Measurements from ENCODE around the gene TAF4. TPM values are rescaled to one million over a fixed set of nuclear protein-coding genes. Genes with fewer than 3 reads are reported as not detected.

TAF4 gene
- total and polyA plus RNA-seq, 7 donors, result 3.6 to 13.3 (median 8.9) TPM

DNA sequence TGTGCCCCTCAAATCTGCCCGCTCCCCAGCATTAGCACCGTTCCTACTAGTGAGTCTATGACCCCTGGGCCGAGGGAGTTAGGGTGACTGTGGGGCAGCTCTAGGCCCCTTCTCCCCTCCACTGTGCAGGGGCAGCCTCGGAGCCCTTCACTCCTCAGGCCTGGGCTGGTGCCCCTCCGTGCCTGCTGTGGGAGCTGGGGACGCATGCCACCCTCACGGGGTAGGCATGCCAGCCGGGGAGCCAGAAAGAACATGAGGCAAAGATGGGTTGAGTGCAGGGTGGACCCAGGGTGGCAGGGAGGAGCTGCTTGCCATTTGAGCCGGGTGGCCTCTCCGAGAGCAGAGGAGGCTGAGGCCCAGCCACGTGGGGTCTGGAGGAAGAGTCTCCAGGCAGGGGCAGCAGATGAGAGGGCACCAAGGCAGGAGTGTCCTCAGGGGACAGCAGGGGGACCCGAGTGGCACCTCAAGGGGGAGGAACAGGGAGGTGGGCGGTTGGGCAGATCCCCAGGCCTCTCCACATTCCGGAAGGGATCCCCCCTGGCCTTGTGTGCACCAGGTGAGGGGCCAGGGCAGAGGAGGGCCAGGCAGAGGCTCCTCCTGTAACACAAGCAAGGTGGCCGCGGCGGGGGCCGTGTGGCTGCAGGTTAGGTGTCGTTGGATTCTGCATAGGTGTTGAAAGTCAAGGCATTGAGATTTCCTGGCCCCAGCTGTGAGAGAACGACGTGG is 38.0 kb upstream of the TAF4 start:
- H3K9me3 ChIP-seq, result peaks cover 6 to 21% (median 11%) of the 10 kb centered on the region in 4 donors
- H3K27ac ChIP-seq, result no peak overlapping the region
- H3K4me3 ChIP-seq, result no peak overlapping the region
- H3K4me1 ChIP-seq, result peaks cover 0 to 15% (median 9%) of the 10 kb centered on the region in 4 donors
- WGBS, 2 donors, result 83 to 87% methylated on average over 21 of the region's 21 CpGs
- TF ChIP-seq POLR2A (IDR thresholded peaks at IDR 0.05), result no peak
- TF ChIP-seq, protein P1, sequence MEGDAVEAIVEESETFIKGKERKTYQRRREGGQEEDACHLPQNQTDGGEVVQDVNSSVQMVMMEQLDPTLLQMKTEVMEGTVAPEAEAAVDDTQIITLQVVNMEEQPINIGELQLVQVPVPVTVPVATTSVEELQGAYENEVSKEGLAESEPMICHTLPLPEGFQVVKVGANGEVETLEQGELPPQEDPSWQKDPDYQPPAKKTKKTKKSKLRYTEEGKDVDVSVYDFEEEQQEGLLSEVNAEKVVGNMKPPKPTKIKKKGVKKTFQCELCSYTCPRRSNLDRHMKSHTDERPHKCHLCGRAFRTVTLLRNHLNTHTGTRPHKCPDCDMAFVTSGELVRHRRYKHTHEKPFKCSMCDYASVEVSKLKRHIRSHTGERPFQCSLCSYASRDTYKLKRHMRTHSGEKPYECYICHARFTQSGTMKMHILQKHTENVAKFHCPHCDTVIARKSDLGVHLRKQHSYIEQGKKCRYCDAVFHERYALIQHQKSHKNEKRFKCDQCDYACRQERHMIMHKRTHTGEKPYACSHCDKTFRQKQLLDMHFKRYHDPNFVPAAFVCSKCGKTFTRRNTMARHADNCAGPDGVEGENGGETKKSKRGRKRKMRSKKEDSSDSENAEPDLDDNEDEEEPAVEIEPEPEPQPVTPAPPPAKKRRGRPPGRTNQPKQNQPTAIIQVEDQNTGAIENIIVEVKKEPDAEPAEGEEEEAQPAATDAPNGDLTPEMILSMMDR (IDR thresholded peaks at IDR 0.05), result no peak
- TF ChIP-seq POLR2AphosphoS5 (IDR thresholded peaks at IDR 0.05), result no peak
- no peak for TF ChIP-seq EP300 (IDR thresholded peaks at IDR 0.05)
- H3K36me3 ChIP-seq, result no peaks in the 10 kb centered on the region
- DNase-seq, result no peak
- intact Hi-C loops (cut with DNase I), result no loop called here
- H3K27me3 ChIP-seq, result no peaks in the 10 kb centered on the region

DNA sequence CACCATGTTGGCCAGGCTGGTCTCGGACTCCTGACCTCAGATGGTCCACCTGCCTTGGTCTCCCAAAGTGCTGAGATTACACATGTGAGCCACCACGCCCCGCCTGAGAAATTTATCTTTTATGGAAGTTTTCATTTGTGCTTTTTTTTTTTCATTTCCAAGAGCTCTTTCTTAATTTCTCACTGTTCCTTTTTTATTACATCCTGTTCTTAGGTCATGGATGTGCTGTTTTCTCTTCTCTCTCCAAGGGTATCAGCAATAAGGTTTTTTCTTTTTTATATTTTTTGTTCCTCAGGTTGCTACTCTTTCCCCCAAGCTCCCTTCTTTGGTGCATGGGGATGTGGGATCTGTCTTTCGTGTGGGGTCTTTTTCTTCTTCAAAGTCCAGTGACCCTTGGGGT is 35.4 kb upstream of the TAF4 start:
- WGBS, 2 donors, result 93 to 96% methylated on average over 4 of the region's 4 CpGs
- DNase-seq, result no peak
- Histone ChIP-seq H3K27ac (no peak overlapping the region), H3K4me3 (no peak overlapping the region), H3K9me3 (peaks cover 0 to 9% (median 0%) of the 10 kb centered on the region in 4 donors), H3K36me3 (no peaks in the 10 kb centered on the region), H3K27me3 (no peaks in the 10 kb centered on the region), H3K4me1 (peaks cover 0 to 15% (median 9%) of the 10 kb centered on the region in 4 donors)
- intact Hi-C loops (cut with DNase I), result no loop called here
- TF ChIP-seq POLR2A (IDR thresholded peaks at IDR 0.05) (no peak), POLR2AphosphoS5 (IDR thresholded peaks at IDR 0.05) (no peak), EP300 (IDR thresholded peaks at IDR 0.05) (no peak)
- TF ChIP-seq, protein P1 (IDR thresholded peaks at IDR 0.05), result no peak

DNA sequence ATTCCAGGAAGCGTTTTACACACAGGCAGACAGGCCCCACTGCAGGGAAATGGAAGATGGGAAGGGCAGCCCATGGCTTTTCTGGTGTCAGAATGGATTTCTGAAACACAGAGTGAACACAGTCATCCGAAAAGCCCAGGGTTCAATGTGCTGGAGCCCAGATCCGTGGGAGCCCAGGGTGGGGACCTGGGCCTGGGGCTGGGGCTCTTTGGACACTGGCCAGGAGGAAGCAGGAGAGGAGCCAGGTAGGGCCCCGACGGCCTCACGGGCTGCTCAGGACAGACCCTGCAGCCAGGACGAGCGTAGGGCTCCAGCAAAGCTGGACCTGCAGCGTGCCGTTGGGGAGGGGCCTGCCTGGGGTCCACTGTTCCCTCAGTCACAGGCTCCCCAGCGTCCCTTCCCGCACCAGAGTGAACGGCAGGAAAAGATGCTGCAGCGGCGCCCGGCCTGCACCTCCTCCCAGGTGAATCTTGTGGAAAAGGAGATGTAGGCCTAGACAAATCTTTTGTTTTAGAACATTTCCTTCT is 32.3 kb upstream of the TAF4 start:
- H3K36me3 ChIP-seq, result no peaks in the 10 kb centered on the region
- TF ChIP-seq, protein P1 (IDR thresholded peaks at IDR 0.05), result no peak
- TF ChIP-seq POLR2AphosphoS5 (IDR thresholded peaks at IDR 0.05) (no peak), EP300 (IDR thresholded peaks at IDR 0.05) (no peak), POLR2A (IDR thresholded peaks at IDR 0.05) (no peak)
- no peak overlapping the region for H3K4me3 ChIP-seq
- H3K4me1 ChIP-seq, result no peaks in the 10 kb centered on the region
- DNase-seq, result no peak
- WGBS, 2 donors, result 78 to 86% methylated on average over 16 of the region's 16 CpGs
- no peak overlapping the region for H3K27ac ChIP-seq
- no peaks in the 10 kb centered on the region for H3K27me3 ChIP-seq
- intact Hi-C loops (cut with DNase I), result no loop called here
- H3K9me3 ChIP-seq, result peaks cover 0 to 5% (median 0%) of the 10 kb centered on the region in 4 donors

DNA sequence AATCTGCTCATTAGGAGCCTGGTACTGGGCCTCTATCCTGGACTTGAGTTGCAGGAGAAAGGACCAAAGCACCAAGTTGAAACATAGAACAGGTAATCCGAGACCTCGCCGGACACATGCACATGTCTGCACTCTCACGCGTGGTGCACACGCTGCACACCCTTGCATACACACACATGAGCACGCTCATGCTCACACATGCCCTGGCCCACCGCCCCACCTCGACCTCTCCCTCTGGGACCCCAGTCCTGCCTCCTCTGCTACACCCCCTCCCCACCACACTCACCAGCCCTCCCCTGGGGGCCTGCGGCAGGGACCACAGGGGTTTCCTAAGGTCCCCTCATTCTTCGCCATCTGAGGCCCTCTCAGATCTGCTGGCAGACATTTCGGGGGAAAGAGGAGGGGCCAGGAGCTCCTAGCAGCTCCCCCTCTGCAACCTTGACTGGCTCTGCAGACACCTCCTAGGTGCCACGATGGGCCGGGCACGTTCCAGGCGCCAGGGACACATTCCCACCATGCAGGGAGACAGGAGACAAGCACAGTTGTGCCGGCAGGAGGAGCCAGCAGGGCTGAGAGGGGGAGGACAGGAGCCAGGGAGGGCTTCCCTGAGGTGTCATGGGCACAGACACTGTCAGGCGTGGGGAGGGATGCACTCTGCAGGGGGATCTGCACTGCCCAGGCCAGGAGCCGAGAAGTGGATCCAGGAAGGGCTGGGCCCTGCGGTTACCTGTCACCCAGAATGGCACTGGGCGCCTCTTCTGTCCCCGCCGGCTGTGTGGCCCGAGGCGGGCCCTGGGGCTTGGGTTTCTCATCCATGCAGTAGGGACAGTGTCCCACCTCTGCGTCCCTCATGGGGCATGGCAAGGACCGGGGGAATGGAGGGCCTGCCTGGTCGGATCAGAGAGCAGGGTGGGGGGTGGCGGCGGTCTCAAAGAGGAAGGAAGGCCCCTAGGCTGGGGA is 31.0 kb upstream of the TAF4 start:
- TF ChIP-seq EP300 (IDR thresholded peaks at IDR 0.05) (no peak), POLR2A (IDR thresholded peaks at IDR 0.05) (no peak), POLR2AphosphoS5 (IDR thresholded peaks at IDR 0.05) (no peak)
- TF ChIP-seq, protein P1 (IDR thresholded peaks at IDR 0.05), result no peak
- no peak overlapping the region for H3K4me3 ChIP-seq
- no peak overlapping the region for H3K27ac ChIP-seq
- DNase-seq, result no peak
- H3K36me3 ChIP-seq, result no peaks in the 10 kb centered on the region
- H3K9me3 ChIP-seq, result peaks cover 0 to 5% (median 0%) of the 10 kb centered on the region in 4 donors
- intact Hi-C loops (cut with DNase I), result no loop called here
- WGBS, 2 donors, result 89 to 94% methylated on average over 30 of the region's 30 CpGs
- no peaks in the 10 kb centered on the region for H3K4me1 ChIP-seq
- H3K27me3 ChIP-seq, result no peaks in the 10 kb centered on the region

Data from sigmoid colon (tissue), 7 donors.